ENCODE results near the gene PTH2.
A peak's percentile ranks its signal among the peaks of the same experiment; 100 is the strongest.

PTH2 gene

DNA sequence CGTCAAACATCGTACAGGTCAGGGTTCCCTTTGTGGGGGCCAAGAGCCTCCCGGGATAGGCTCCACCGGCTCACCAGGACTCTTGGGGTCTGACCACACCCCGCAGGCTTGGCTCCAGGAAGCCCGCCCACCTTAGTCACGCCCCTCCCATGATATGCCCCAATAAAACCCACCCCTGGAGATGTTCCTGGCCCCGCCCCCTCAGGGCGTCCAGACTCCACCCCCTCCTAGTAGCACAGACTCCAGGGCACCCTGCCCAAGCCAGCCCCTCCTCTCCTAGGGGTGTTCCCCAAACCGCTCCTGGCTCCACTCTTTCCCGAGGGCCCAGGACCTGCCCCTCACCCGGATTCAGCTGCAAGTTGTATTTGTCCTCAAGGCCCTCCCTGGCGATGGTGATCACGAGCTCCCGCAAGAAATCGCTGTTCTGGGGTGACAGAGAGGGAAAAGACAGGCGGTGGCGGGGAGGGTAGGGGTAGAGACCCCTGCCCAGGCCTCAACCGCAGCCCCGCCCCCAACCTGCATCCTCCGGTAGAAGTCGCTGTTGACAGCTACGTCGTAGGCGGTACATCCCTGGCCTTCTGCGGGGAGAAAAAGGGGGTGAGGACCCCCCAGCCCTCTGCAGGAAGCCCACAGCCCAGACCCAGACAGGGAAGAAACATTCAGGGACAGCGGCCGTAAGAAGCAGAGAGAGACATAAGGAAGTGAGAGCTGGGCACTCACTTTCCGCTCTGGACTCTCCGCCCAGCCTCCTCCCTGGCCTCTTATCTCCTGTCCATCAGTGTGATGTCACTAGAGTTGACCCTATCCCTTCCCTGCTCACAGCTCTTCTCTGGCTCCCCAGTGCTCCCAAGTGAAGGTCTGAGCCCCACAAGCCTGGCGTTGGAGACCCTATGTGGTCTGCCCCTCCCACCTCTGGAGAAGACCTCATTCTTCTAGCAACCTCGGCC is 24.5 kb upstream of the PTH2 start:
- no peak for DNase-seq

DNA sequence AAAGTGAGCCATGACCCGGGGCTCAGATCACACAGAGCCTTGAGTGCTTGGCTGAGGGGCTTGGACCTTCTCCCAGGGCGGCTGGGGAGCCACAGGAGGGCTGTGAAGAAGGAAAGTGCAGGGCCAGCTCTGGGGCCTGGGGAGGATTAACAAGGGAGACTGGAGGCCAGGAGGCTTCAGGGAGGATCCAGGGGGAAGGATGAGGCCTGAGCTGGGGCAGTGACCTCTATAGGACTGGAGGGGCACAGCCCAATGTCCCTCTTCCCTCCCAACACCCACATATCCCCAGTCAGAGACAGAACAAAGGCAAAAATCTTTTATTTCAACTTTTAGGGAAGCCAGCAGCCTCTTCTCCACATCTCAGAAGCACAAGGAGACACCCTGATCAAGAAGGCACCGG is 22.8 kb upstream of the PTH2 start:
- no peak for DNase-seq

DNA sequence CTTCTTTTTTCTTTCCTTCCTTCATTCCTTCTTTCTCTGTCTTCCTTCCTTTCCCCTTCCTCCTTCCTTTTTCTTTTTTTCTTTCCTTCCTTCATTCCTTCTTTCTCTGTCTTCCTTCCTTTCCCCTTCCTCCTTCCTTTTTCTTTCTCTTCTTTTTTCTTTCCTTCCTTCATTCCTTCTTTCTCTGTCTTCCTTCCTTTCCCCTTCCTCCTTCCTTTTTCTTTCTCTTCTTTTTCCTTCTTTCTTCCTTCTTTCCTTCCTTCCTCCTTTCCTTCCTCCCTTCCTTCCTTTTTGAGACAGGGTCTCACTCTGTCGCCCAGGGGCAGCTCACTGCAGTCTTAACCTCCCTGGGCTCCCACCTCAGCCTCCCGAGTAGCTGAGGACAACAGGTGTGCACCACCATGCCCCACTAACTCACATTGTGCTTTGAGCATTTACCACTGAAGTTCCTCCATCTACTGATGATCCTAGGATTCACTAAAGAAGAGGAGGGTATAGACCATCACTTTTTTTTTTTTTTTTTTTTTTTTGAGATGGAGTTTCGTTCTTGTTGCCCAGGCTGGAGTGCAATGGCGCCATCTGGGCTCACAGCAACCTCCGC is 21.0 kb upstream of the PTH2 start:
- peak; percentile 27 for DNase-seq

DNA sequence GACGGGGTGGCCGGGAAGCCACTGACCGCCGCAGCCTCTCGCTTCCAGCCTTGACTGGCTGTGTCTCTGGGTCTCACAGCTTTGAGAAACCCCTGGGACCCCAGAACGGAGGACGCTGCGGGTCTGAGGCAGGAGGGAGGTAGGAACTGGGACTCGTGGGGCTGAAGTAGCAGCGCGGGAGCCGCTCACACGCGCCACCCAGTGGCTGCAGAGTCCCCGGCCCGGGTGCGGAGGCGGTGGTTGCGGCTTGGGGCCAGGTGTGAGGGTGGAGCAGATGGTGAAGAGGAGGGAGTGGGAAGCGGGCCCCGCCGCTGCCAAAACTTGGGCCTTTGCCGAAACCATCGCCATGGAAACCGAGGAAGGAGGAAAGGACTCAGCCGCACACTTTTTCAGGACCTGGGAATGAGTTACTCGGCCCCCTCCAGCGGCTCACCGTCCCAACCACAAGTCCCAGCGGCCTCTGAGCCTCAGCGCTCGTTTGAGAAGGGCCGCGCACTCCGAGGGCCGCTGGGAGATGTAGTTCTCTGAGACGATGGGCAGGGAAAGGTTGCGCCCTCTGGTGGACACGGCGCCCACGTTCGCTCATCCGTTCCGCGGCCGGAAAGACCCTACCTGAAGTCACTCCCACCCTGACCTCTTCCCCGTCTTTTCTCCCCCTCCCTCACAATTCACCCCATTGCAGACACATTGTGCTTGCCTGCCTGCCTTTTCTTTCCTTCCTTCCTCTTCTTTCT is 20.3 kb upstream of the PTH2 start:
- peak; percentile 99 for DNase-seq

DNA sequence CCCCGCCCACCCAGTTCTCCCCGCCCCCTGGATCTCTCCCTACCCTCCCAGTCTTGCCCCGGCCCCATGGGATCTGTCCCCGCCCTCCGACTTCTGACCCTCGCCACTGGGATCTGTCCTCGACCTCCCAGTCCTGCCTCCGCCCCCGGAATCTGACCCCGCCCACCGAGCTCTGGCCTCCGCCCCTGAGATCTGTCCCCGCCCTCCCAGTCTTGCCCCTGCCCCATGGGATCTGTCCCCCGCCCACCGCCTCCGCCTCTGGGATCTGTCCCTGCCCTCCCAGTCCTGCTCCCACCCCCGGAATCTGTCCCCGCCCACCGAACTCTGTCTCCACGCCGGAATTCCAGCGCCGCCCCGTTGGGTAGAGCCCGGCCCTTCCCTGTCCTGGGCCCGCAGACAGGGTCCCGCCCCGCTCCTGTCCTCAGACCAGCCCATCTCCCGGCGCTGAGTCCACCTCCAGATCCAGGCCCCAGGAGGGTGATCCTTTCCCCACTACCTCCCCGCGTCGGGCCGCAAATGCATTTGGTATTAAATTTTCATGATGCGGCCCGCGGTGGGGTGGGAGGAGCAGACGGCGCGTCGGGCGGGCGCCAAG is 19.6 kb upstream of the PTH2 start:
- peak; percentile 95 for DNase-seq

DNA sequence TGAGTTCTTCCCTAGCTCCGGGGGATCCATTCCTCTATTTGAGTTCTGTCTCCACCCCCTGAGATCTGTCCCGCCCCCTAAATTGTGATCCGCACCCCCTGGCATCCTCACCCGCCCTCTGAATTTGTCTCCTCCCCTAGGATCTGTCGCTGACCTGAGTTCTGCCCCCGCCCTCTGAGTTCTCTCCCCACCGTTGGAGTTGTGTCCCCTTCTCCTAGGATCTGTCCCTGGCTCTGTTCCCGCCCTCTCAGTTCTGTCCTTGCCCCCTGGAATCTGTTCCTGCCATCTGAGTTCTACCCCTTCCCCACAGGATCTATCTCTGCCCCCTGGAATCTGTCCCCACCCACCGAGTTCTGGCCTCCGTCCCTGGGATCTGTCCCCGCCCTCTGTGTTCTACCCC is 19.1 kb upstream of the PTH2 start:
- peak; percentile 94 for DNase-seq

DNA sequence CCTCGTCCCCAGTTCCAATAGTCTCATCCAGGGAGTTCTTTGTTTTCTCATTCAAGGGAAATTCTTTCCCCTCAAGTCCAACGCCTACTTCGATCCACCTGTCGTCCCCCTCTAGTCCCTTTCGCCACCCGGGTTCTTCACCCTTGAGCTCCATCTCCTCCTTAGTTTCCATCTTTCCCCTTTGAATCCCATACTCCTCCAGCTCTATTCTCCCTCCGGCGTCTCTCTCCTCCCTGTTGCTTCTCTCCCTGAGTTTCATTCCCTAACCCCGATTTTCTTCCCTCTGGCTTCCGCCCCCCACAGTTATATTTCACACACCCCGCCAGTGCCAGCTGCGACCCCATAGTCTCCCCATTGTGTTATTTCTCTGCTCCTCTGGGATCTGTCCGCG is 18.7 kb upstream of the PTH2 start:
- DNase-seq: peak; percentile 69

DNA sequence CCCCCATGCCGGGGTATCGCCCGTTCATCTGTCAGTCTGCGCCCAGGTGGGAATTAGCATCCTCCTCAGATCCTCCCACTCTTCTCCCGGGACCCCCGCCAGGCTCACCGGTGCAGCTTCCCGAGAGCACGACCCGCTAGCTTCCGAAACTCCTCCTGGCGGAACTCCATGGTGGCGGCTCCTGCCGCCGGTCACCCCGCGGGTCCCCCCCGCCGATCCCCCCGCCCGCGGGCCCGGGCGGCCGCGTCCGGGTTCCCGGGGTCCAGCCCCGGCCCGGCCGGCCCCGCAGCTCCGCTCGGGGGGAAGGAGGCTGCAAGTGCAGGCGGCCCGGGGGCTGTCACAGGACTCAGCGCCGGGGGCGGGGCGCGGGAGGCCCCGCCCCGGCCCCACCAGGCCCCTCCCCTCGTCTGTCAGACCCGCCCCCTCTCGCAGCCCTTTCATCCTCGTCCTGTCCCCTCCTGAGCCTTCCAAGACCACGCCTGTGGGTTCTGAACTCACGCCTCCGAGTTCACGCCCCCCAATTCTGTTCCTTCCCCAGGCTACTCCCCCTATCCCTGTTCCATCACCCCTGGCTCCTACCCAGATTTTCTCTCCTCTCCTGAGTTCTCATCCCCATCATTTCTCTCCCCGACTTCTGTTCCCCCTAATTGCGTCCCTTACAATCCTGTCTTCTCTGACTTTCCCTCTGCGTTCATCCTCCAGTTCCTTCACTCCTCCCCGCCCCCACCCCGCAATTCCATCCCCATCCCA is 18.1 kb upstream of the PTH2 start, which contains the start of gene SLC17A7:
SLC17A7 (minus strand) TSS at position 318 of the 750 bp plus-strand sequence; CDS start at position 170, 148 bp downstream.
- DNase-seq: peak; percentile 84

DNA sequence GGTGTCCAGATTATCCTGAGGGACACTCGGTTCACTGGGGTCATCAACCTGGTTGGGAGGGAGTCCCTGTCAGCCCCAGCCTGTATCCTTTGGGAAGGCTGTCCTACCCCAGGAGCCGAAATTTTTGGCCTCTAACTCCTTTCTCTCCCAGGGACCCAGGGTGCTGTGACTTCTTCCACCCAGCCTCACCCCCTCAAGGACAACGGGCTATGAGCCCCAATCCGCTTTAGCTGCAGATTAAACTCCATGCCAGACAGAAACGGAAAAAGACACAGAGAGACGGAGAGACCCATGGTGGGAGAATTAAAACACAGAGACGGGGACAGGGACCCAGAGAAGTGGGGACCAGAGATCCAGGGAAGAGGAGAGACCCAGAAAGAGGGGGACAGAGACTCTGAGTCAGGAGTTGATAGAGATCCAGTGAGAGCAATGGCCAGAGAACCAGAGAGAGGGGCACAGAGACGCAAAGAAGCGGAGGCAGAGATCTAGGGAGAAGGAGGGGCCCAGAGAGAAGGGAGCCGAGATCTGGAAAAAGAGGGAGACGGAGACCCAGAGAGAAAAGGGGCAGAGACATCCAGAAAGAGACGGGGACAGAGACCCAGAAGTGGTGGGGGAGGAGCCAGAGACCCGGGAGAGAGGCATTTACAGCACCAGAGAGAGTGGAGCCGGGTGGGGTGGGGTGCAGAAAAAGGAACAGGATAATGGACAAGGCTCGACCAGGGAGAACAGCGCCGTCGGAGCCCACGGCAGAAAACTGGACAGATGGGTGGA is 17.4 kb upstream of the PTH2 start:
- no peak for DNase-seq

DNA sequence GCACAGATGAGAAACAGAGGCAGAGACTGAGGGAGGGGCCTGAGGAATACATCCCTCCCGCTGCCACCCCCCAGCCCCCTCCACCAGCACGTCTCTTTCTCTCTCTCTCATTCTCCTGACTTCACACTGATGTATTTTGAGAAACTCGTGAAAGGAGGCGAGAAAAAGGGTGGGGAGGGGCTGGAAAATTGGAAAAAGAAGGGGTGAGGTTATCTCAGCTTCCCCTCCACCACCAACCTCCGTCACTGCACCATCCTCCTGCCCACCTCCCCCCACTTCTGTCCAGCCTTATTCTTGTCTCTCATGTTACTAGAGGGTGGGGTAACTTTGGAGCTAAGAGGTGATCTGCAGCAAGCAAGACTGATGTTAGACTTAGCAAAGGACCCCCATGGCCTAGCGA is 16.6 kb upstream of the PTH2 start:
- no peak for DNase-seq

DNA sequence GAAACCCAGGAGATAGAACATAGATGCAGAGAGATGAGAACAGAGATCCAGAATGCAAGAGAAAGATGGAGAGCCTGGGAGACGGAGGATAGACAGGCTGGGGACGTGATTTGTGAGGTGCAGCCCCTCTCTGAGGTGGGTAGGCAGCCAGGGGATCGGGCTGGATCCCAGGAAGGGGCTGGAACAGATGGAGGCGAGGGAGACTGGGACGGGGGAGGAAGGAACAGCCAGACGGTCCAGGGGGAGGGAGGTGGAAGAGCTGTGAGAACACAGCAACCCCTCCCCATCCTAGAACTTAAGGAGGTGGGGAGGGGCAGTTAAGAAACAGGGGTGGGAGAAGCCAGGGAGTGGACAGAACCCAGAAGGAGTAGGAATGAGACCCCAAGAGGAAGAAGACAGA is 15.0 kb upstream of the PTH2 start:
- peak; percentile 70 for DNase-seq

DNA sequence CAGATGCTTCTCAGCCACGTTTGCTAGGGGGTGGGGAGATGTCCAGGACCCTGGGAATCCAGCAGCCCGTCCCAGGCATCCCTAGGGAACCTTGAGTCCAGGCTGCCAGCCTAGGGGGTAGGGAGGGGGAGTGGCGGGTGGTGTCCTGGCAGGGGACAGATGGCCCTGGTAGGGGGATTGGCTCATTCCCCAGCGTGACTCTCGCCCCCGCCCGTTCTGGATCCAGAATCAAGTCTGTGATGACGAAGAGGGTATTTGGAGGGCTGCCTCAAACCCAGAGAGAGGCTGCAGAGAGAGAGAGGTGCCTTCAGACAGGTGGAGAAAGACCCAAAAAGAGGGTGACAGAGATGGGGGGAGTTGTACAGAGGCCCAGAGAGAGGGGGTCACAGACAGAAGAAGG is 14.0 kb upstream of the PTH2 start:
- DNase-seq: peak; percentile 72

DNA sequence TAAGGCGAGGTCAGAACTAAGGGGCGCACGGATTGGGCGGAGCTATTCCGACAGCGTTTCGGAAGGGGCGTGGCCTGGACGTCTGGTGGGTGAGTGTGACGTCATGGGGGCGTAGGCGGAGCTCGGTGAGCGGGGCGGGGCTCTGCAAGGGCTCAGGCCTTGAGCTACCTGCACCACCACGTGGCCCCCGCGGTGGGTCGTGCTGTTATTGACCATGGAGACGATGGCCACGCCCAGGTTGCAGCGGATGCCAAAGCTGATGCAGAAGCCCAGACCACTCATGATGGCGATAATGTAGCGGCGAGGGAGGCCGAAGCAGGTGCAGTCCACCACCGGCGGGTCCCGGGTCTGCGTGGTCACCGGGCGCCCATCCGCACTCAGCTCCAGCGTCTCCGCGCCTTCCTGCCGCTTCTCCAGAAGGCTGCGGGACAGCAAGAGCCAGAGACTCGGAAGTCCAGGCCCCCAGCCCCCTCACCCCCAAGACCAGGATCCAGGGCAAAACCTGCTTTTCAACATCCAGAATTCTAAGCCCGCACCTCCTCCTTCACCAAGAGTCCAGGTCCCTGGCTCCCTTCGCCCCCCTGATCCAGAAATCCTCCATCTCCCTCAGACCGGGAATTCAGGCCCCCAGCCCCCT is 13.3 kb upstream of the PTH2 start:
- no peak for DNase-seq

DNA sequence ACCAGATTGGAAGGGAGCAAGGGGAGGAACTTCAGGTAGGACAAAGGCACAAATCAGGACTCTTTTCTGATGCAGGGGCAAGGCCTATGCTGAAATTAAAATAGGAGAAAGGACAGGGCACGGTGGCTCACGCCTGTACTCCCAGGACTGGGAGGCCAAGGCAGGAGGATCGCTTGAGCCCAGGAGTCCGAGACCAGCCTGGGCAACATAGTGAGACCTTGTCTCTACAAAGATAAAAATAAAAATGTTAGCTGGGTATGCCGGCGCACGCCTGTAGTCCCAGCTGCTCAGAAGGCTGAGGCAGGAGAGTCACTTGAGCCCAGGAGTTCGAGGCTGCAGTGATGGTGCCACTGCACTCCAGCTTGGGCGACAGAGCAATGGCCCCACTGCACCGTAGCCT is 12.4 kb upstream of the PTH2 start:
- no peak for DNase-seq

DNA sequence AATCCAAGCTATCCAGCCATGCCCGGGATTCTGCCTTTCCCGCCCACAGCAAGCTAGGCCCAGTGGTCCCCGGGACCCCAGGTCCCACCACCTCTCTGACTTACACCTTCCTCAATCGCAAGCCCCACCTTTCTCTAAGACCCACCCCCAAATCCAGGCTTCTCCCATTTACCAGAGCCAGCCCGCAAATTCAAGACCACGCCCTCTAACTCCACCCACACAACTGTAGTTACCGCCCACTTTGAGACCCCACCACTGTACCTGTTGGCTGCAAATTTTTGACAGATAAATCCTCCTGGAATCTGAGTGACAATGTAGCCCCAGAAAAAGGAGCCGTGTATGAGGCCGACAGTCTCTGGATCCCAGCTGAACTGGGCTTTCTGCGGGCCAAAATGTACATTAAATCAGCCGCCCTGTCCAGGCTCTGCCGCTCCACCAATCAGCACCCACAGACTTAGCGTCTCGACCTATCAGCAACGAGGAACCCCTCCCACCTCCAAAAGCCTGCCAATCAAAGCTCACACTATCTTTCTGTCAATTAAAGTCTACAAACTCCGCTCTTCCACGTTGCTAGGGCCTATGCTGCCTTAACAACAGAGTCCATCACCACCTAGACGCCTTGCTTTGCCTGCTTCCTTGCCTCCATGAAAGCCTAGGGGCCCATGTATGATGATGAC is 11.8 kb upstream of the PTH2 start:
- no peak for DNase-seq

DNA sequence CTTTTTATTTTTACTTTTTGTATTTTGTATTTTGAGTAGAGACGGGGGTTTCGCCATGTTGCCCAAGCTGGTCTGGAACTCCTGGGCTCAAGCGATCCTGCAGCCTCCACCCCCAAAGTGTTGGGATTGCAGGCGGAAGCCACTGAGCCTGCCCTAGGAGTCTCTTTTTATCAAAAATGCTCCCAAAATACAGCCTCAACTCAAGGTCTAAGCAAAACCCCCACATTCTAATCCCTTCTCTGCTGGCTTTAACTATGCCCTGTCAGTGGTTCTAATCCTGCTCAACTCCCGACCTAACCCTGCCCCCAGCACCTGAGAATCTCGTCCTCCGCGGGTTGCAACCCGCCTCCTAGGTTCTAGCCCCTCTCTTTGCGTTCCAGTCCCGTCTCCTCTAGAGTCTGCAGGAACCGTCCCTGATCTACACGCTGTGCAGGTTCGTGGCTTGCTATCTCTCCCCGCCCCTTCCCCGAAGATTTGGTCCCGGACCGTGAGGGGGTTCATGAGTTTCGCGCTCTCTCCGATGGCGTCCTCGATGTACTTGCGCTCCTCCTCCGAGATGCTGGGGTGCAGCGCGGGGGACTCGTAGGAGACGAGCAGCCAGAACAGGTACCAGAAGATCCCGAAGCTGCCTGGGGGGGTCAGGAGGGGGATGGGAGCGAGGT is 10.1 kb upstream of the PTH2 start:
- DNase-seq: no peak

DNA sequence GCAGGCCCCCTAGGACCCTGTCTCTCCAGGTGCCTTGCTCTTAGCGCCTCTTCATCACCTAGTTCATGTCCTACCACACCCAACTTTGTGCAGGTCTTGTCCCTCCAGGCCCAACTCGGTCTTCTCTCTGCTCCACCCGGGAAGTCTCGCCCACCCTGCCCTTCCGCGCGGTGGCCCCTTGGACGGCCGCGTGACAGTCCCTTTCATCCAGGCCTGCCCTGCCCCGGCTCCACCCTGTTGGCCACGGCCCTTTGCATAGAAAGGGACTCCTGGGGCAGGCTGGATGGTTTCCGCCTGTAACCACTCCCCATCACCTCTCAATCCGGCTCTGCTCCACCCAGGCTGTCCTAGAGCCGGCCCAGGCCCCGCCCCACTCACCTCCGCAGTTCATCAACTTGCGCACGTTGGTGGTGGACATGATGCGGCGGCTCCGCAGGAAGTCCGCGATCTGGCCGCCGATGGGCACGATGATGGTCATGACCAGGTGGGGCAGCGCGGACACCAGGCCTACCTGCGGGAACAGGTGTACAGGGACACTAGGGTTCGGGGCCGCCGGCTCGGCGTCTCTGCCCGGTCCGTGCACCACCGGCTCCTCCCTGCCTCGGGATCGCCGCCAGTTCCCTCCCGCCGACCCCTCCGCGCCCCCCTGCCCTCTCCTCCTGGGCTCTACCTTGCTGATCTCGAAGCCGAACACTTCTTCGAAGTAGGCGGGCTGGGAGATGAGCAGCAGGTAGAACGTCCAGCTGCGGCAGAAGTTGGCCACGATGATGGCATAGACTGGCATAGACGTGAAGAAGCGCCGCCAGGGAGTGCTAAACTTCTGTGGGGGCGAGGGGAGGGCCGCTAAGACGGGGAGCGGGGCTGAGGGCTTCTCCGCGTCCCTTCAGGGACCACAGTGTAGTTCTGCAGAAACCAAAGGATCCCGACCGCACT is 9.2 kb upstream of the PTH2 start:
- DNase-seq: no peak

DNA sequence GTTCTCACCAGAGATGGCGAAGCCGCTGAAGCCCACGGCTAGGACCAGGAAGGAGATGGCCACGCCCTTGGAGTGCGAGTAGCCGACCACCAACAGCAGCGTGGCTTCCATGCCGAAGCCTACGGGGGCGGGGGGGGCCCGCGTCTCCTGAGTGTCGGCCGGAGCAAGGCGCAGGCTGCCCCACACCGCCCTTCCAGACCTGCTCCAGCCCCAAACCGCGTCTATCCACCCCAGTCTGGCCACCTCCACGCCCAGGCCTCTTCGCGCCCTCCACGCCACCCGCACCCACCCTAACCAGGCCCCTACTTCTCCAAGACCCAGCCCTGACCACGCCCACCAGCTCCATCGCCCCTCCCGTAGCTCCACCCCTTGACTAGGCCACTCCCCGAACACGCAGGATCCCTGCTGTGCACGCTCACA is 8.1 kb upstream of the PTH2 start:
- no peak for DNase-seq
